HepG2 (cell line): ENCODE data around the gene CAPN15. TPM values are rescaled to one million over a fixed set of nuclear protein-coding genes. Genes with fewer than 3 reads are reported as not detected.

ENCODE experiments used
- CEBPB ChIP-seq: IDR thresholded peaks from 2 replicates; pipeline ENCODE4 v1.6.1; 2011; ENCODE audit warnings: low read depth, low read length, improper control_type of control experiment, borderline replicate concordance
- ELF4 ChIP-seq: sonication (generic); formaldehyde crosslinking; IDR thresholded peaks from 2 replicates; pipeline ENCODE4 v1.5.0; 2020; ENCODE audit warnings: missing genetic modification reagents, mild to moderate bottlenecking, moderate library complexity, borderline replicate concordance
- MAFK ChIP-seq, 2 experiments: IDR thresholded peaks in 1 of 2; conservative IDR thresholded peaks in 1 of 2; 2 replicates each; pipeline ENCODE4 v1.6.1; 2011; ENCODE audit warnings: improper control_type of control experiment in 2 of 2, low read length in 2 of 2
- STAT5B ChIP-seq: sonication (generic); formaldehyde crosslinking; IDR thresholded peaks from 2 replicates; pipeline ENCODE4 v1.4.0; 2020; ENCODE audit warnings: missing genetic modification reagents
- ZBTB2 ChIP-seq: sonication (generic); formaldehyde crosslinking; IDR thresholded peaks from 2 replicates; pipeline ENCODE4 v1.8.0; 2022; ENCODE audit warnings: low read depth, missing genetic modification reagents
- ZMAT3 ChIP-seq: sonication (generic); formaldehyde crosslinking; conservative IDR thresholded peaks from 2 replicates; pipeline ENCODE4 v1.7.0; 2021; ENCODE audit warnings: missing genetic modification reagents
- ZNF17 ChIP-seq: sonication (generic); formaldehyde crosslinking; IDR thresholded peaks from 2 replicates; pipeline ENCODE4 v1.5.0; 2020; ENCODE audit warnings: mild to moderate bottlenecking, missing genetic modification reagents
- ZNF180 ChIP-seq: sonication (generic); formaldehyde crosslinking; IDR thresholded peaks from 2 replicates; pipeline ENCODE4 v1.4.0; 2020; ENCODE audit warnings: low read depth, missing genetic modification reagents, borderline replicate concordance
- ZNF446 ChIP-seq: sonication (generic); formaldehyde crosslinking; IDR thresholded peaks from 2 replicates; pipeline ENCODE4 v1.5.0; 2020; ENCODE audit warnings: mild to moderate bottlenecking, missing genetic modification reagents
- ZNF691 ChIP-seq: sonication (generic); formaldehyde crosslinking; IDR thresholded peaks from 2 replicates; pipeline ENCODE4 v1.4.0; 2020; ENCODE audit warnings: missing genetic modification reagents, low read depth, mild to moderate bottlenecking, borderline replicate concordance
- ZNF800 ChIP-seq: sonication (generic); formaldehyde crosslinking; IDR thresholded peaks from 2 replicates; pipeline ENCODE4 v1.4.0; 2020; ENCODE audit warnings: missing genetic modification reagents
- polyA plus RNA-seq, 8 experiments: library from polyadenylated mRNA; depleted of rRNA in 3 of 8; stranded (reverse) in 7 of 8; unstranded in 1 of 8; fragments of >200 nt; fragmentation: Illumina TruSeq in 4 of 8; extraction: Trizol in 4 of 8; gene quantifications; 2 replicates each; pipeline versions ENCODE4 v1.2.1 to v1.2.3, GENCODE V29; 2011 to 2016; ENCODE audit warnings: low read depth in 4 of 8, missing spikeins in 1 of 8, mixed read lengths in 1 of 8; ENCODE audit not compliant: insufficient read depth in 1 of 8
- total RNA-seq, 5 experiments: library from RNA; depleted of rRNA; stranded (reverse); fragments of >200 nt; fragmentation: Illumina TruSeq; extraction: Trizol; gene quantifications; 2 replicates each; pipeline ENCODE4 v1.2.3, GENCODE V29; 2016; ENCODE audit warnings: low read depth in 1 of 5

CAPN15 gene
- total and polyA plus RNA-seq, 2 of the 13 experiments (the other 11 are each of a cell fraction or from before 2014, with no cell fraction given), result 14.9 to 24.5 TPM

GRCh38 chr16:528111-529011, 849 bp downstream of the CAPN15 start (continued):
- TF ChIP-seq CEBPB (no peak), ELF4 (CRISPR knock-in tag) (no peak), ZNF691 (CRISPR knock-in tag) (0 out of 2 replicates have a peak, but pooled peaks have one; percentile 34), ZNF800 (CRISPR knock-in tag) (no peak), MAFK (conservative IDR thresholded peaks at IDR 0.05 in 1 of 2, IDR thresholded peaks at IDR 0.05 in 1 of 2; ENCODE audit: low read length in 2 of 2) (no peak), ZMAT3 (CRISPR knock-in tag) (peak; percentile 33; the same call in 1 of the 2 replicates), ZNF17 (CRISPR knock-in tag) (no peak), ZNF446 (CRISPR knock-in tag) (no peak; the same call in 1 of the 2 replicates), STAT5B (CRISPR knock-in tag) (no peak), ZNF180 (no peak), ZBTB2 (no peak)
